Measurements from ENCODE around the gene PTOV1.

Gene PTOV1

DNA sequence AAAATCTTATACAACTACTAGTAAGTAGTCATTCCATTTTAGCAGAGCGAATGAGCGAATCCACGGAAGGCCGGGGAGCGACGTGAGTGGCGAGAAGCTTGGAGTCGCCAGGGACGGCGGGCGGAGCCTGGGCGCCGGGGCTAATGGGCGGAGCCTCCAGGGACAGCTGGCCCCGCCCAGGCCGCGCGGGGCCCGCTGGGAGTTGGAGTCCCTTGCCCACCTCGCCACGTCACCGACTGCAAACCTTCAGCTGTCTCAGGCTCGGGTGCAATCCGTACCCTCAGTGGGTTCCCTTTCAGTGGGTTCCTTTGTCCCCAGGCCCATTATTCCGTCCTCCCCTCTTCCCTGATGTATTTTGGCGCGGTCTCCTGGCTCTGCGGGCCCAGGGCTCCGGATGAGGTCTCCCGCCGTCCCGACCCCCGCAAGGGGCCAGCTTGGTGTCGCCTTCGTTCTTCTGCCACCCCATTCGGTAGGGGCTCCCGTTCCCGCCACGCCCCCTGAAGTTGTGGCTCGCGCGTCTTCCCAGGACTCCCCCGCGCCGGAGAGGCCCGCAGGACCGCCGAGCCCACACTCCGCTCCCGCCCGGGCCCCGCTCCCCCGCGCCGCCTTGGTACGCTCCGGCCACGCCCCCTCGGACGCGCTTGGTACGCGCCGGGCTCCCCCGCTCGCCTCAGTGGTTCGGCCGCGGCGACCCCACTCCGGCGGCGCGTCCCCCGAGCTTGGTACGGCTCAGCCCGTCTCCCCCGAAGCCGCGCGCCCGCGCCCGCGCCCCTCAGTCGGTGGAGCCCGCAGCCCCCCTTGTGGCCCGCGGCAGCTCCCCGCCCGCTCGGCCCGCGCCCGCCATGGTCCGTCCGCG lies at the start of gene PTOV1:
Gene PTOV1, plus strand, starts transcription at position 673 of the 856 bp plus-strand sequence.
- peak; percentile 91 for DNase-seq

DNA sequence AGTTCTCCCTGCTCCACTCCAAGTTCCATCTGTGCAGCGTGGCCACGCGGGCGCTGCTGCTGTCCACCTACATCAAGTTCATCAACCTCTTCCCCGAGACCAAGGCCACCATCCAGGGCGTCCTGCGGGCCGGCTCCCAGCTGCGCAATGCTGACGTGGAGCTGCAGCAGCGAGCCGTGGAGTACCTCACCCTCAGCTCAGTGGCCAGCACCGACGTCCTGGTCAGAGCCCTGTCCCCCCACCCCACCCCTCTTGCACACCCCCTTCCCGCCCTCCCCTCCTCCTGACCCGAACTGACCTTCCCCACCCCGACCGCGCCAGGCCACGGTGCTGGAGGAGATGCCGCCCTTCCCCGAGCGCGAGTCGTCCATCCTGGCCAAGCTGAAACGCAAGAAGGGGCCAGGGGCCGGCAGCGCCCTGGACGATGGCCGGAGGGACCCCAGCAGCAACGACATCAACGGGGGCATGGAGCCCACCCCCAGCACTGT lies 49.5 kb upstream of the PTOV1 start:
- no peak for DNase-seq

DNA sequence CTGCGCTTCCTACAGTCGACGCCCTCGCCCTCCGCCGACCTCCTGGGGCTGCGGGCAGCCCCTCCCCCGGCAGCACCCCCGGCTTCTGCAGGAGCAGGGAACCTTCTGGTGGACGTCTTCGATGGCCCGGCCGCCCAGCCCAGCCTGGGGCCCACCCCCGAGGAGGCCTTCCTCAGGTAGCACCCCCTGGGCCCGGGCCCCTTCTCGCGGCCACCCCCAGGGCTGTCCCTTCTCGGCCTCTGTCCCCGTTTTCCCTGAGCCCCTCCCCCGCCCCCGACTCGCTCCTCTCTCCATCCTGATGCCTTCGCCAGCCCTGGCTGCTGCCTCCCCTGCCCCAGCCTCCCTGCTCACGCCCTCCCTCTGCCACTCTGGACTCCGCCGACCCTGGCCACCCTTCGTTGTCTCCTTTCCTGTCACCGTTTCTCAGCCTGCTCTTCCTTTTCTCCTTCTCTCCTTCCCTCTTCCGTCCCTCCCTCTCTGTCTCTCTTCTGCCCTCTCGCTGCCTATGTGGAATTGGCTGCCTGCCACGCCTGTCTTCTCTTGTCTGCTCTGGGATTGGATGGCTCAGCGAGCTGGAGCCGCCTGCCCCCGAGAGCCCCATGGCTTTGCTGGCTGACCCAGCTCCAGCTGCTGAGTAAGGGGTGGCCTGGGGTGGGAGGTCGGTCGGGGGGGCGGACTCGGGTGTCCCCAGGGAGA lies 48.8 kb upstream of the PTOV1 start:
- no peak for DNase-seq

DNA sequence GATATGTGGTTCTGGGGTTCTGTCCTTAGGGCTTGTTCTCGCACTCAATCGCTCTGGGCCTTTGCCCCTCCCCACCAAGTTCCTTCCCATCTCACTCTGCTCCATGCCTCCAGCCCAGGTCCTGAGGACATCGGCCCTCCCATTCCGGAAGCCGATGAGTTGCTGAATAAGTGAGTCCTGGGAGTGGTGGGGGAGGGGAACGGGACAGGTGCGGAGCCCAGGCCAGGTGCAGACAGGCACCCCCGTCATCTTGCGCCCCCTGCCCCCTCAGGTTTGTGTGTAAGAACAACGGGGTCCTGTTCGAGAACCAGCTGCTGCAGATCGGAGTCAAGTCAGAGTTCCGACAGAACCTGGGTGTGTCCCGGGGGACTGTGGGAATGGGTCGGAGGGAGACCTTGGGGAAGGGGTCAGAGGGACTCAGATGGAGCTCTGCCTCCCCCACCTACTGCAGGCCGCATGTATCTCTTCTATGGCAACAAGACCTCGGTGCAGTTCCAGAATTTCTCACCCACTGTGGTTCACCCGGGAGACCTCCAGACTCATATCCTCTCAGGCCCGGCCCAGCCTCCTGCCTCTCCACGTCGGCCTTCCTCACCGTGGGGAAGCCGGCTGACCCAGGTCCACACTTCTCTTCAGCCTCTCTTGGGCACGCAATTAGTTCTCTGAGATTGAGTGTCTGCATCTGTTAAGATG lies 48.0 kb upstream of the PTOV1 start:
- DNase-seq, result no peak

DNA sequence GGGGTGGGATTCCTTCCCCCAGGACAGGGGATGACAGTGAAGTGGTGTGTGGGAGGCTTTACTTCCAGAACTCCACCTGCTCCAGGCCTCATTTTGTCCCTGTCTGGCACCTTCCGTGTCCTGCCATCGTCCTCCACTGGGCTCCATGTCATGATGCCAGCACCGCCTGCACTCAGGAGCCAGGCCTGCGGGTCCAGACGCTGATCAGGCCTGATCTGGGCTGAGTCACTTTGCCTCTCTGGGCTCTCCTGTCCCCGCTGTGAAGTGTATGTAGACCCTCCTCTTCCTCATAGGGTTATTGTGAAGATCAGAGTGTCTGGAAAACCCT lies 47.5 kb upstream of the PTOV1 start:
- no peak for DNase-seq

DNA sequence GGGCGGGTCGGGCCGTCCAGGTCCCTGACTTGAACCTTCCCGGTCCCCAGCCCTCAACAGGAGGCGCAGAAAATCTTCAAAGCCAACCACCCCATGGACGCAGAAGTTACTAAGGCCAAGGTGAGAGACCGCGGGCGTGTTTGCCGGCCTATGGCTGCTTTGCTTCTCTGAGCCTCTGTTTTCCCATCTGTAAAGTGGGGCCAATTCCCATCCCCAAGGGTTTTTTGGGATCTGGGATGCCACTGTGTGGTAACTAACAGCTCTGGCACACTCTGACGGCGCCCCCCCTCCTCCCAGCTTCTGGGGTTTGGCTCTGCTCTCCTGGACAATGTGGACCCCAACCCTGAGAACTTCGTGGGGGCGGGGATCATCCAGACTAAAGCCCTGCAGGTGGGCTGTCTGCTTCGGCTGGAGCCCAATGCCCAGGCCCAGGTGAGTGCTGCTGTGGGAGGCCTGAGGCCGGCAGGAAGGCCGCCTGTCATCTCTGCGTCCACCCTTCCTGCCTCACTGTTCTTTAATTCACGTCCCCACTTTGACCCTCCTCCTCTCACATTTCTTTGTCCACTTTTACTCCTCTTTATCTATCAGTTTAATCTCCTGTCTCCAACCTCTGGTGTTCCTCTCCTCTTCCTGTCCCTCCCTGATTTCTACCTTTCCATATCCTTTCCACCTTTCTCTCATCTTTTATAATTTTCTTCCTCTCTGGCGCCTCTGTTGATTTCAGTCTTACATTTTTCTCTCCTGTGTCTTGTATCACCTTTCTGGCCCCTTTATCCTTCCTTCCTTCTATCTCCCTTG lies 44.9 kb upstream of the PTOV1 start:
- no peak for DNase-seq

DNA sequence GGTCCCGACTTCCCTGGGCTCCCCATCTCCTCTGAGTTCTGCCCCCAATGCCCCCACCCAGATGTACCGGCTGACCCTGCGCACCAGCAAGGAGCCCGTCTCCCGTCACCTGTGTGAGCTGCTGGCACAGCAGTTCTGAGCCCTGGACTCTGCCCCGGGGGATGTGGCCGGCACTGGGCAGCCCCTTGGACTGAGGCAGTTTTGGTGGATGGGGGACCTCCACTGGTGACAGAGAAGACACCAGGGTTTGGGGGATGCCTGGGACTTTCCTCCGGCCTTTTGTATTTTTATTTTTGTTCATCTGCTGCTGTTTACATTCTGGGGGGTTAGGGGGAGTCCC lies 44.4 kb upstream of the PTOV1 start:
- DNase-seq, result no peak

DNA sequence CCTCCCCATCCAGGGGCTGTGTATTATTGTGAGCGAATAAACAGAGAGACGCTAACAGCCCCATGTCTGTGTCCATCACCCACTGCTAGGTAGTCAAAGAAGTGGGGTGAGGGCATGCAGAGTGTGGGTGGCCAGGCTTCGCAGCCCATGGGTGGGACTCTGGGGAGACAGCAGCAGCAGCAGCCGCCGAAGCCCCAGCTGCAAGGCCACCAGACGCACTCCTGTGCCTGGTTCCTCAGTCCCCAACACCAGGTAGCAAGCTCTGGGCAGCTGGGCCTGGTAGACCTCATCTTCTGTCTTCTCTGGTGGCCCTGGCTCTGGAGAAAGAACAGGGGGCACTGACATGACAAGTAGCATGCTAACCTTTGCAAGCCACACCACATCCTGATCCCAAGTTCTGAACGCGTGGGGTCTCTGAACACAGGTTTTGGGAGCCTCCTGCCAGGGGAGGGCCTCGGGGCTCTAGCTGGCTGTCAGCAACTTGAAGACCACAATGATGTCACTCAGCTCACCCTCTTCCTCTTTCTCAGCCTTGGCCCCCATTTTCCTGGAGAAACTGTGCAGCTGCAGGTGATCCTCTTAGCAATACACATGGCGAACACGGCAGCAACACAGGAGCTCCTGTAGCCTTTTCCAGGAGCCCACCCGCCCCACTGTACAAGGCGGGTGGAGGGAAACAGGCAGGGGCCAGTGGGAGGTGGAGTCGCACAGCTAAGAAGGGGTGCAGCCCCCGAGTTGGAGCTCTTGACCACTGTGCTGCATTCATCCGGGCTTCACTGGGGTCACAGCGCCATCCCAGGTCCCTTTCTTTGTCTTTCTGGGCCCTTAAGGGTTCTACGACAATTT lies 43.7 kb upstream of the PTOV1 start:
- DNase-seq, result no peak

DNA sequence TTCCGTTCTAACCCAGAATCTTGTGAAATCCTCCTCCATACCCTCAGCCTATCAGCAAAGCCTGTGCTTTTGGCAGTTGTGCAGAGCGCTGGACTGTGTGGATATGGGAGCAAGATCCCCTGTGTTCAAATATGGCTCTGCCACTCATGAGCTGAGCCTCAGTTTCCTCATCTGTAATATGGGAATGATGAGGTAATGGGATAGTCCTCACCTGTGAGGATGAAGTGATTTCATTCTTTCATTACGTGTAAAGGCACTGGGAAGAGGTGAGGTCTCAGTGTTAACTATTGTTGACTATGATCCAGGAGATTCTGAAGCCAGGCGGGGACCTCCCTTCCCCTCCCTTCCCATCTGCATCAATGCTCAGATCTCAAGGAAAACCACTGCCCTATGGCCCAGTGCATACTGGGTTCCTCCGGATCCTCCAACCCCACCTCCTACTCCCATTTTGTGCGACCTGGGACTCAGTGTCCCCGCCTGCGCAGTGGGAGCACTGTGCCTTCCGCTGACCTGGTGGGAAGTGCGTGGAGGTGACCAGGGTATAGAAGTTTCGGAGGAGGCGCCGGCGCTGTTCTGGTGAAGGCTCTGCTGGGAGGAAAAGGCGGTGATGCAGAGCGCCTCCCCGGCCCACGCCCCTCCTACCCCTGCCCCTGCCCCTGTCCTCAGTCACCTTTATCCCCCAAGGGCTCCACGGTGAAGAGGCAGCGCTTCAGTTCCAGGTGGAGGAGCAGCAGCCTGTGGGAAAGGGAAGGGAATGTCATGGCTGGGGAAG lies 42.9 kb upstream of the PTOV1 start:
- no peak for DNase-seq

DNA sequence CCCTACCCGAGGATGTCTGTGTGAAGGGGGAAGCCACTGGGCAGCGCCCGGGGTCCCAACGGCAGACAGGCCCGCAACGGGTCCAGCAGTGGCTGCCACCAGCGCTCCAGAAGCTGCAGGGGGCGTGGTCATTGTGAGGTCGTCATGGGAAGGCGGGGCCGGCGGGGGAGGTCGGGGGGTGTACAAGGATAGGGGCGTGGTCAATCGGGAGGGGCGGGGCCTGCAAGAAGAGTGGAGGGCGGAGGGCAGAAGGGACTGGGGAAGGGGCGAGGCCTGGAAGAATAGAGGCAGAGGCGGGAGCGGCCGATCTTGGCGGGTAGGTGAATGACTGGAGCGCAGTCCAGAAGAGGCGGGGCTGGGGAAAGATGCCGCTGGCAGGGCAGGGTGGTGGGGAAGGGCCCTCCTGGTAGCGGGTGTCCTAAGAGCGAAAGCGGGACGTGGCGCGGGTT lies 42.2 kb upstream of the PTOV1 start:
- peak; percentile 92 for DNase-seq

DNA sequence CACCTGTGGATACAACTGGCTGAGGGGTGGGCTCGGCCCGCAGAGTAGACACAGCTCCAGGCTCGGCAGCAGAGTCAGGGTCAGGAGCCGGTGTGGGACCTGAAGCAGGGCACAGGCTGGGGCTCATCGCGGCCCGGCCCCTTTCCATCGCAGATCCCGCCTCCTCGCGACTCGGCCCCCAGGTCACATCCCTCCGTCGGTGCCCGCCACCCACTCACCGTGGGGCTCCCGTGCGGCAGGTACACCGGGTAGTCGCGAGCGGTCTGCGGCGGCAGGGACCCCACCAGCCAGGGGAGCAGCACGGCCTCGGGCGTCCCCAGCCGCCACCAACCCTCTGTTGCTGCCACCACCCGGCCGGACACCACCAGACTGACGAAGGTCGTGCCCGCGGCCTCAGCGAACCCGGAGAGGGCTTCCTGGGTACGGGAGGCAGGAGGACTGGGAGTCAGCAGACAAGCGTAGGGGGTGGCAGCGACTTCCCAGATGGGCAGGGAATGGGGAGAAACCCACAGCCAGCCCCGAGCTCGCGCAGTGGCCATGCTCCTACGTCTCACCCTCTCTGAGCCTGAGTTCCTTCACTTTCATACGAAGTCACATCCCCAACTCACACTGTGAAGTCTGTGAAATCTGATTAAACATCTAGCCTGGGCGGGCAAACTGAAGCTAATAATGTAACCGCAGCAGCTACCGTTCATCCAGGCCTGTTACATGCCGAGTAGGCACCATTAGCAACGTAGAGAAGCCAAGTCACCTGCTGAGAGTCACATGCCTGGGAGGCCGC lies 41.6 kb upstream of the PTOV1 start:
- DNase-seq, result peak; percentile 68

DNA sequence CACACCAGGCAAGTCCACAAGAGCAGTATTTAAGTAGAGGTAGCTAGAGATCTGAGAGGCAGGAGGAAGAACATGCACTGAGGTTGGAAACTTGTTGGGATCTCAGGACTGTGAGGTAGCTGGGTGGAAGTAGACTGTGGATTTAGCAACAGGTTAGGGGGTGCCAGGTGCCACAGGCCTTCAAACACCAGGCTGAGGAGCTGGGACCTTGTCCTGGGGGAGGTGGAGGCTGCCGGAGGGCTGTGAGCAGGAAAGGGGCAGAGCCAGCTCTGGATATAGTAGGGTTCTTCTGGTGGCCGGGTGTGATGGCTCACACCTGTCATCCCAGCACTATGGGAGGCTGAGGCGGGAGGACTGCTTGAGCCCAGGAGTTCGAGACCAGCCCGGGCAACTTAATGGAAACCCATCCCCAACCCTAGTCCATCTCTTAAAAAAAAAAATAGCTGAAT lies 41.0 kb upstream of the PTOV1 start:
- DNase-seq, result no peak

DNA sequence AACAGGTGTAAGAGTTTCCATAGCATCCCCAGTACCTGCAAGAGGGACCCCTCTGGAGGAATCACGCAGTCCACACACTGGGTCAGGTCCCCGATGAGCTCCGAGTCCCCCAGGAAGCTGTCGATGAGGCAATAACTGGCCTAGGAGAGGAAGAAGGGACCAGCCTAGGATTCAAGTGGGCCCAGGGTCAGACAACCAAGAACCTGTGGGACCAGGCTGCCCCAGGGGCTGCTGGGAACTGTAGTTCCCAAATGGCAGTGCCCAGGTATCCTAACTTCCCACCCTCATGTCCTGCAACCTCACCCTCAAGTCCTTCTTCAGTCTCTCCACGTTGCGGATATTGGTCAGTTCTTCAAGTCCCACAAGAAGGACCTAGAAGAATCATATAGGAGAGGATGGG lies 39.6 kb upstream of the PTOV1 start:
- no peak for DNase-seq

DNA sequence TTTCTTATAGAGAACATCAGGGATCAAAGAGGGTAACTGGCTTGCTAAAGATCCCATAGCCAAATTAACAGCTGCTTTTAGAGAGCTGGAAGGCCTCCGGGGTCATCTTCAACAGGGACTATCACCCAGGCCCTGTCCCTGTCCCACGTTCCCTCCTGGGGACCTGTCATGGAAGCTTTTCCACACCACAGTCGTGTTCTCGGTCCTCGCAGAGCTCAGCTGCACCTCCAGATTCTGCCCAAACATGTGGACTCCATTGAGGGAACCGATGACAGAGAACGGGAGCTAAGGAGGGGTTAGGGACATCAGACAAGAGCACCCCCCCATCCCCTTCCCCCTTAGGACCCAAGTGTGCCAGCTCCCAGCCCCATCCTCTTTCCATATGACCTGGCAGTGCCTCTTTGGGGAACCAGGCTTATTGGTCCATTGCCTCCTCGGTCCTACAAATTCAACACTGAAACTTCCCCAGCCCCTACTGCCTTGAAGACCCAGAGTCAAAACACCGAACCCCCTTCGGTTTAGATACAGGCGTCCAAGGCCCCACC lies 38.4 kb upstream of the PTOV1 start:
- DNase-seq, result no peak

DNA sequence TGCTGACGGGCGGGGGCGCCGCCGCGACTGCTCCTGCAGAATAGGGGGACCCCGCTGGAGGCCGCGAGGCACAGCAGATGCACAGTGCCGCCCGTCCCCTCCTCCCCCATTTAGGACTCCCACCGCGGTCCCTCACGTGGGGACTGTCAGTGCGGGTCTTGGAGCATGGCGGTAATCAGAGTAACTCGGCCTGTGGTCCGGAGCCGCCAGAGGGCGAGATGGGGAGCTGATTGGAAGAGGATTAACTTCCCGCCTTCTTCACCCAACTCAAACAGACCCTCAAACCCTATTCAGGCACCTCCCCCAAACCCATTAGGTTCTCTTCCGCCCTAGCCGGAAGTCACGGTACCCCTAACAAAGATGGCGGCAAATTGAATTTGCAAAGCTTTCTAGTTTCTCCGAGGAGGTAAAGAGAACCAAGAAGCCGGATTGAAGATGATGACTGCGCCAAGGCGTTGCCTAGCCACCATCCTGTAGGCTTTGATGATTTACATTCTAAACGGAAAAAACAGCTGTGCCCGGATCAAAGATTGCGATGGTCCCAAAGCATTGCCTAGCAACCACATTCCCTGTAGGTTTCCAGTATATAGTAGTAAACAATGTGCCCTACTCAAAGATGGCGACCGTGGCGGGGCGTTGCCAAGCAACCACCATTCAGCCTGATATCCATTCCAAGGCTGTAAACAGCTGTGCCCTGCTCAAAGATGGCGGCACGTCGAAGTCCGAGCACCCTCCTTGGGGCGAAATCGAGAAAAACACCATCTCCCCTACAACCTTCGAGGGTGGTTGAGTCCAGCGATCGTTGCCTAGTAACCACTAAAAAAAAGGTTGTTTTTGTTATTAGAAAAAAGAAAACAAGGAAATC lies 37.7 kb upstream of the PTOV1 start, which contains the start of gene FUZ:
Gene FUZ, minus strand, starts transcription at position 296 of the 865 bp plus-strand sequence. Its CDS starts 186 bp downstream, at position 110.
- DNase-seq, result peak; percentile 98

DNA sequence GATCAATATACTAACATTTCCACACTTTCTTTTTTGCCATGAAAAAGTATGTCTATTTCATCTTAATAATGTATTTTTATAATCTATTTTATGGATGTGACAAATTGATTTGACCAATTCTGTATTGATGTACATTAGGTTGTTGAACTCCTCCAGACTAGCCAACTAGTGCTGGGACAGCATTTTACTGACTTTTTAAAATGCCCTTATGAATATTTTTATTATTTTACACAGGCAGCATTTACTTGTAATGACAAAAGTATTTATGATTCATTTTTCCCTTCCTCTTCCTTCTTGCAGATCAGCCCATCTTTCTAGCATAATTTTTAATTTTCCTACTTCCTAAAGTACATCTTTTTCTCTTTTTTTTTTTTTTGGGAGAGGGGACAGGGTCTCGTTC lies 36.9 kb upstream of the PTOV1 start:
- DNase-seq, result peak; percentile 28

DNA sequence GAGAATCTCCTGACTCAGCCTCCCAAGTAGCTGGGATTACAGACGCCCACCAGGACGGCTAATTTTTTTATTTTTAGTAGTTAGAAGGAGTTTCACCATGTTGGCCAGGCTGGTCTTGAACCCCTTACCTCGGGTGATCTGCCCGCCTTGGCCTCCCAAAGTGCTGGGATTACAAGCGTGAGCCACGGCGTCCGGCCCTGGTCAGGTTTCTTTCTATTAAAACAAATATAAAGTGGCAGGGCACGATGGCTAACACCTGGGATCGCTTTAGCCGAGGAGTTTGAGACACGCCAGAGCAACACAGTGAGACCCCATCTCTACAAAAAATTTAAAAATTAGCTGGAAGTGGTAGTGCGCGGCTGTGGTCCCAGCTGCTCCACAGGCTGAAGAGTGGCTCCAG lies 34.4 kb upstream of the PTOV1 start:
- DNase-seq, result no peak

DNA sequence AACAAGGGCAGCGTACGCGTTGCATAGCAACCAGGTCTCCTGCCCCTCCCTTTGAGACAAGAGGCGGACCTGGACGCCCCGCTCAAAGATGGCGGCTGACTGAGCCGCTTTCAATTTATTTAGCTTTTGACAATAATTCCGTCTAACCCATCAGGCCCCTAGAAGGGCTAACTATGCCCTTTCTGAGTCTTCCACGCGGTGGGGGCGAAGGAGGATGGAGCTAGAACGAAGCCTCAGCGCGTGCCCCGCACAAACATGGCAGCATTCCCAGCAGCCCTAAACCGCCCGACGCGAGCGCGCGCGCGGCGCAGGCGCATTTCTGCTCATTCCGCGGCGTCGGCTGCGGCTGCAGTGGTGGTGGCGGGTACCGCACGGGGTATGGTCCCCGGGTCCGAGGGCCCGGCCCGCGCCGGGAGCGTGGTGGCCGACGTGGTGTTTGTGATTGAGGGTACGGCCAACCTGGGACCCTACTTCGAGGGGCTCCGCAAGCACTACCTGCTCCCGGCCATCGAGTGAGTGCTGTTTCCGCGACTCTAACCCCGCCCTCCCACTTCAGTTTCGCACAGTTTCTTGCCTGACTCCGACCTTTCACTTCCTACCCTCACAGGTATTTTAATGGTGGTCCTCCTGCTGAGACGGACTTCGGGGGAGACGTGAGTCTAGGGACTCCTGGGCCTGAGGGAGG lies 32.9 kb upstream of the PTOV1 start, which contains the start of gene MED25:
Gene MED25, plus strand, starts transcription at position 326 of the 685 bp plus-strand sequence. Its CDS starts 53 bp downstream, at position 379.
- DNase-seq, result peak; percentile 91
